Fibroblast of mammary gland (primary cell): ENCODE results near the gene WDR90.

ENCODE experiments used
- DNase-seq: peaks from one replicate; pipeline ENCODE4 v3.0.0-alpha.2; 2010; ENCODE audit warnings: low read depth
- H3K4me3 ChIP-seq: 2 replicates; pipeline ENCODE4 v1.5.1; 2011; ENCODE audit warnings: low read depth, mild to moderate bottlenecking, low read length, moderate library complexity; ENCODE audit not compliant: control insufficient read depth
- TF ChIP-seq, protein P1 (sequence below): conservative IDR thresholded peaks from 2 replicates; pipeline ENCODE4 v1.5.1; 2011; ENCODE audit warnings: low read depth, low read length, inconsistent platforms; ENCODE audit not compliant: control insufficient read depth, insufficient read depth

WDR90 gene

DNA sequence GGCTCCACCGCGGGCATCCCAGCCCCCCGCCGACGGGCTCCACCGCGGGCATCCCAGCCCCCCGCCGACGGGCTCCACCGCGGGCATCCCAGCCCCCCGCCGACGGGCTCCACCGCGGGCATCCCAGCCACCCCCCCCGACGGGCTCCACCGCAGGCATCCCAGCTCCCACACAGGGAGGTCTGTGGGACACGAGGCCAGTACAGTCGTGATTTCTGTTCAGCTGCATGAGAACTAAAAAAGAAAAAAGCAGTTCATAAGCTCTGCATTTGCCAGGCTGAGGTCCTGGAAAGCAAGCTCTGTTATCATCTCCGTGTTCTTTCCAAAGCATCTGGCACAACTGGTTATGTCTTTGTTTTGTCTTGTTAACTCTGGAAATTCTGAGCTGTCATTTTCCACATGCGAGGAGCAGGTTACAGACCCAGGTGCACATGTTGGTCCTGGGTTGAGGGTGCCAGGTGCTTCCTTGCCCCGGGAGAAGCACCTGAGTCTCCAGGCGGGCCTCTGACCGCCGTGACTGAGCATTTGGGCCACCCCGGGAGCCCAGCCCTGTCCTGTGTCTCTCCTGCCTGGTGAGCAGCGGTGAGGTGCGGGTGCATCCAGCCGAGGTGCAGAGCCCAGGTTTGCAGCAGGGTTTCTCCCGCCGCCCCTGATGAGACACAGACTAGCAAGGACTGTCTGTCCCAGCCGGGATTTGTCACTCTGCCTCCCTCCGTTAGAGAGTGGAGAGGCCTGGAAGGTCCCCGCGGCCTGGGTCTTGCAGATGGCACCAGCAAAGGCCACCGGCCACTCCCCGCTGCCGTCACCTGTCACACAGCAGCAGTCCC, 28.3 kb upstream of the WDR90 start:
- TF ChIP-seq, protein P1, sequence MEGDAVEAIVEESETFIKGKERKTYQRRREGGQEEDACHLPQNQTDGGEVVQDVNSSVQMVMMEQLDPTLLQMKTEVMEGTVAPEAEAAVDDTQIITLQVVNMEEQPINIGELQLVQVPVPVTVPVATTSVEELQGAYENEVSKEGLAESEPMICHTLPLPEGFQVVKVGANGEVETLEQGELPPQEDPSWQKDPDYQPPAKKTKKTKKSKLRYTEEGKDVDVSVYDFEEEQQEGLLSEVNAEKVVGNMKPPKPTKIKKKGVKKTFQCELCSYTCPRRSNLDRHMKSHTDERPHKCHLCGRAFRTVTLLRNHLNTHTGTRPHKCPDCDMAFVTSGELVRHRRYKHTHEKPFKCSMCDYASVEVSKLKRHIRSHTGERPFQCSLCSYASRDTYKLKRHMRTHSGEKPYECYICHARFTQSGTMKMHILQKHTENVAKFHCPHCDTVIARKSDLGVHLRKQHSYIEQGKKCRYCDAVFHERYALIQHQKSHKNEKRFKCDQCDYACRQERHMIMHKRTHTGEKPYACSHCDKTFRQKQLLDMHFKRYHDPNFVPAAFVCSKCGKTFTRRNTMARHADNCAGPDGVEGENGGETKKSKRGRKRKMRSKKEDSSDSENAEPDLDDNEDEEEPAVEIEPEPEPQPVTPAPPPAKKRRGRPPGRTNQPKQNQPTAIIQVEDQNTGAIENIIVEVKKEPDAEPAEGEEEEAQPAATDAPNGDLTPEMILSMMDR = no peak
- H3K4me3 ChIP-seq = no peak overlapping the region
- no peak for DNase-seq

DNA sequence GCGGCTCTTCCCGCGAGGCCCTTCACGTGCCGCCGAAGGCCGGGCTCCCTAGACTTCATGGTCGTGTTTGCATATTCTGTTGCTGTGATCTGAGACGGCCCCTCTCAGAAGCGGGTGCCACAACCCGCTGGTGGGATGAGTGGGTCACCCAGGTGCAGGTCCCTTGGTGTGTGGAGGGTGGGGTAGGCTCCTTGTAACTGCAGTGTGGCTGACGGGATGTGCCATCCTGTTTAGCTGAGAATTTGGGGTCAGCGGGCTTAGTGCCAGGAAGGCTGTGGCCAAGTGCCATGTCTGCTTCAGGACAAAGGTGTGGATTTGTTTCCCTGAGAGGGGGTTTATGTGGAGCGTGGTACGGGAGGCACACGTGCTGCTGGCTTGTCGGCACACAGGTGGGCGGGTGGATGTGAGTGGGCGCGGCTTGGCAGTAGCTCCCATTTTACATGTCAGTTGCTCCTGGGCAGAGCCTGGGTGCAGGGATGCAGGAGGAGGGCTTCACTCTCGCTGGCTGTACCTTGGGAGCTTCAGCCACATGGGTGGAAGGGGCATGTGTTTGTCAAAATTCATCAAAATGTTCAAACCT, 27.5 kb upstream of the WDR90 start:
- peak; percentile 33 for DNase-seq
- H3K4me3 ChIP-seq = no peak overlapping the region
- TF ChIP-seq, protein P1 = no peak

DNA sequence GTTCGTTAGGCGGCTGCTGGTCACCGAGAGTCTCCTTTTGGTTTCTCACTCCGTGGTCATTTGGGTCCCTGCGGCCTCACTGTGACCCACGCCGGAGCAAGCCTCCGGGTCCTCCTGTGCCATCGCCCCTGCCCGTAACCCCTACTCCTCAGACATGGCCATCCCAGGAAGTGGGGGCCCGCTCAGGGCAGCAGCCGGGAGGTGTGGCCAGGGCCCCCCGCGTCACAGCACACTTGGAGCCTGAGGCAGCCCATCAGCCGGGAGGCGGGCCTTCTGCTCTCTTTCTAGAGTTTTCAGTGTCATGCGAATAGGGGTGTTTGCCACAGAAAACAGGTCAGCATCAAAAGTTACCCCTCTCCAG, 26.3 kb upstream of the WDR90 start:
- no peak for DNase-seq
- TF ChIP-seq, protein P1 = no peak
- no peak overlapping the region for H3K4me3 ChIP-seq

DNA sequence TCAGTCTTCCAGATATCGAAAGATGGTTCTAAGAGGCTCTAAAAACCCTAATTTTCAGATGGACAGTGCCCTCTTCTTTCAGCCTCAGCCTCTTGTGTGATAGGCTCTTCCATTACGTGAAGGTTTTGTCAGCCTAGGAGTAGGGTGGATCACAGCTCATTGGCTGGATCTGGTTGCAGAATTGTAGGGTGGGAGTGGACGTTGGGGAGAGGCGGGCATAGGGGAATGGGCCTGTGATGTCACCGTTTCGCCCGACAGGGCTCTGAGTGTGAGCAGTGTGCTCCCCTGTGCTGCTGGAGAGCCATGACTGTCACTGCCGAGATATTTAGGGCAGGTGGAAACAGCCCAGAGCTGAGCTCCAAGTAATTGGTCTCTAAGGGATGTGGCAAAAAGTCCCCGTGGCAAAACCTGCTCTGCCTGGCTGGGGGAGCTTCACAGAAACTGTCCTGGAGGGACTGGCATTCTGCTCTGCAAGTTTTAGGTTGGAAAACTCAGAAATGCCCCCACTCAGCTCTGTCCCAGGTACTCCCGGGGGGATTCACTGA, 24.6 kb upstream of the WDR90 start:
- DNase-seq = no peak
- H3K4me3 ChIP-seq = no peak overlapping the region
- TF ChIP-seq, protein P1 = no peak

DNA sequence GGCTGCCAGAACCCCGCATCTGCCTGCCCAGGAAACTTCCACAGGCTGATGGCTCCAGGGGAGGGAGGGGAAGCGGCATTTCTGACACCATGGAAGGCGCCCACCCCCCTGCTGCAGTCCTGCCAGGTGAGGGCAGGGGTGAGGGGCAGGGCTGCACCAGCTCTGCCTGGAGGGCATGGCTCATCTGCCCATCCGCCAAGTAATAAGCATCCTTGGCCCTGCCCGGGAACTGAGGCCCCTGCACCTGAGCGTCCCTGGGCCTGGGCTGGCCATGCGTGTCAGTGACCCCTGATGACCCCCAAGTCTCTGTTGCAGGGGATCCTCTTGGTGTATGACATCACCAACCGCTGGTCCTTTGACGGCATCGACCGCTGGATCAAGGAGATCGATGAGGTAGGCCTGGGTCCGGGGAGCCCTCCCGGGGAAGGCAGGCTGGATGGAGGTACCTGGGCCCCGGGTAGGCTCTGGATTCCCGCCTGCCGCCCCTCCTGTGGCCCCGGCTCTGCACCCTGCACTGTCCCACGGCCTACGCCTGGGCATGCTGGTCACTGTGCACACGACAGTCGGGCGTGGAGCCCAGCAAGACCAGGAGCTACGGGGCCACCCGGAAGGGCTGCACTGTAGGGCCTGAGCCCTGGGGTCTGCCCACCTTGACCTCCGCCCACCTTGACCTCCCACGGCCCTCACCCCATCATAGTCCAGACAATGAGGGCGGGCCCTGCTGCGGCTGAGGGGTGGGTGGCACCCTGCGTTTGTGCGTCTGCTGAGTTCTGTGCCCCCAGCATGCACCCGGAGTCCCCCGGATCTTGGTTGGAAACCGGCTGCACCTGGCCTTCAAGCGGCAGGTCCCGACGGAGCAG, 23.8 kb upstream of the WDR90 start:
- TF ChIP-seq, protein P1 = no peak
- no peak for DNase-seq
- H3K4me3 ChIP-seq = no peak overlapping the region

DNA sequence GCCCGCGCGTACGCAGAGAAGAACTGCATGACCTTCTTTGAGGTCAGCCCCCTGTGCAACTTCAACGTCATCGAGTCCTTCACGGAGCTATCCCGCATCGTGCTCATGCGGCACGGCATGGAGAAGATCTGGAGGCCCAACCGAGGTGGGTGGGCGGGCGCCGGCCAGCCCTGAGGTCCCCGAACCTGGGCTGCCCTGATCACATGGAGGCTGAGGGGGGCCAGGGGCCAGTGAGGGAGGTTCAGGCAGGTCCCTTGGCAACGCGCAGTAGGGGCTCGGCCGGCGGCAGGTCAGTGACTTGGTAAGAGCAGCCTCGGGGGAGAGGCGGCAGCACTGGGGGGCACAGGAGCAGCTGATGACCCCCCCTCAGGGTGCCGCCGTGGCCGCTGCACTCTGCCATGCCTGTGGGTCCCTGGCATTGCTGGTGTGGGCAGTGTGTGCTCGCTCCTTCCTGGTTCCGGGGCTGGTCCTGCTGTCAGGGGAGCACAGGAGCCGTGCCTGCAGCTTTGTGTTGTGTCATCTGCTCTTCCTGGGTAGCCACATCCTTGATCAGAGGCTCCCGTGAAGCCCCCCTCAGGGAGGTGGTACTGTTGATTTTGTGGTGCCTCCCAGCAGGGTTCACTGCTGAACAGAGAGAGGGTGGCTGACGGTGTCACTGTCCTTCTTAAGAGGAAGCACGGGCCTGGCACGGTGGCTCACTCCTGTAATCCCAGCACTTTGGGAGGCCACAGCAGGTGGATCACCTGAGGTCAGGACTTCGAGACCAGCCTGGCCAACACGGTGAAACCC, 23.0 kb upstream of the WDR90 start:
- TF ChIP-seq, protein P1 = no peak
- H3K4me3 ChIP-seq = no peak overlapping the region
- no peak for DNase-seq
